MM.1S (cell line): Measurements from ENCODE around the gene RNF111.

Experiments used
- EZH2 ChIP-seq: fragments of 300-600 bp; sonication (generic); optimal IDR thresholded peaks from 2 replicates; pipeline ENCODE3; 2017; ENCODE audit warnings: low read depth, mild to moderate bottlenecking, antibody characterized with exemption, low read length, mixed read lengths
- TF ChIP-seq, protein P1 (sequence below): fragments of 300-600 bp; sonication (generic); IDR thresholded peaks from 2 replicates; pipeline ENCODE4 v1.5.1; 2016; ENCODE audit warnings: antibody characterized with exemption, low read length, mixed read lengths

DNA sequence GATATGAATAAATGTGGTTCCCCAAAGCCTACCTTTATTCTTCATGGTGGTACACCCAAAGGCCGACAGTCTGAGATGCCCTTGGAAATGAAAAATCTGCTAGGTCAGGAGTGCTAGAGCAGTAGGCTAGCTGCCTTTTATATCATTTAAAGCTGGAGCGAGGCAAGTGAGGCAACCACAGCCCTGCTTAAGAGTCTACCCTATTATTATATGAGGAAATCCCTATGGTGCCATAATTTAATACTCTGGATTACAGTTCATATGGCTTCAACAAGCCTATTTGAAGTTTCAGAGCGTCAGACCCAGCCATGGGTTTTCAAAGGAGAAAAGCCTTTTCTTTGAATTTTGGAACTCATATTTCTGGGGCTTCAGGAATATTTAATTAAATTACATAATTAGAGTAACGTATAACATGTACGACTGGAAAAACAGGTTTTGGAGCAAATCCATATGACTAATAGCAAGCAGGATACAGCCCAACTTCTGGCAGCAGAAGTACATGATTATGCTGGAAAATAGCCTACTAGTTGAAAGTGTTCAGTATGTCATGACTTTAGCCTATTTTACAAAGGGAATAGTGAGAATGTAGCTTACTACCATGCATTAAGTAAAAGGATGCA lies 36.0 kb upstream of the RNF111 start:
- TF ChIP-seq, protein P1, sequence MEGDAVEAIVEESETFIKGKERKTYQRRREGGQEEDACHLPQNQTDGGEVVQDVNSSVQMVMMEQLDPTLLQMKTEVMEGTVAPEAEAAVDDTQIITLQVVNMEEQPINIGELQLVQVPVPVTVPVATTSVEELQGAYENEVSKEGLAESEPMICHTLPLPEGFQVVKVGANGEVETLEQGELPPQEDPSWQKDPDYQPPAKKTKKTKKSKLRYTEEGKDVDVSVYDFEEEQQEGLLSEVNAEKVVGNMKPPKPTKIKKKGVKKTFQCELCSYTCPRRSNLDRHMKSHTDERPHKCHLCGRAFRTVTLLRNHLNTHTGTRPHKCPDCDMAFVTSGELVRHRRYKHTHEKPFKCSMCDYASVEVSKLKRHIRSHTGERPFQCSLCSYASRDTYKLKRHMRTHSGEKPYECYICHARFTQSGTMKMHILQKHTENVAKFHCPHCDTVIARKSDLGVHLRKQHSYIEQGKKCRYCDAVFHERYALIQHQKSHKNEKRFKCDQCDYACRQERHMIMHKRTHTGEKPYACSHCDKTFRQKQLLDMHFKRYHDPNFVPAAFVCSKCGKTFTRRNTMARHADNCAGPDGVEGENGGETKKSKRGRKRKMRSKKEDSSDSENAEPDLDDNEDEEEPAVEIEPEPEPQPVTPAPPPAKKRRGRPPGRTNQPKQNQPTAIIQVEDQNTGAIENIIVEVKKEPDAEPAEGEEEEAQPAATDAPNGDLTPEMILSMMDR, result no peak
- no peak for TF ChIP-seq EZH2
